Measurements from ENCODE around the gene BMPR1B. TPM values are rescaled to one million over a fixed set of nuclear protein-coding genes. Genes with fewer than 3 reads are reported as not detected.
"Not testable (repeated sequence)": the region's sequence is repeated elsewhere in the genome, so short reads cannot be mapped to it uniquely, and the experiment has no call there.

Gene BMPR1B
- total RNA-seq, 1 donor from 2014 or later: 1.4 TPM

GRCh38 chr4:94819371-94820168 lies 61.8 kb downstream of the BMPR1B start:
- ATAC-seq (peak; percentile 75), DNase-seq (ENCODE audit: missing footprints) (no peak)
- intact Hi-C loops (cut with DNase I): no loop called here

- no peak for DNase-seq (ENCODE audit: missing footprints)
- ATAC-seq: no peak
- intact Hi-C loops (cut with DNase I): no loop called here
These were observed 68.5 kb downstream of the BMPR1B start for GRCh38 chr4:94826206-94826605.

GRCh38 chr4:94827481-94828110 lies 69.8 kb downstream of the BMPR1B start:
- ATAC-seq: no peak
- DNase-seq (ENCODE audit: missing footprints): no peak
- intact Hi-C loops (cut with DNase I): no loop called here

GRCh38 chr4:94828882-94829281 lies 71.1 kb downstream of the BMPR1B start:
- DNase-seq (ENCODE audit: missing footprints) (no peak), ATAC-seq (no peak)
- intact Hi-C loops (cut with DNase I): no loop called here

GRCh38 chr4:94831607-94832006 lies 73.9 kb downstream of the BMPR1B start:
- DNase-seq (ENCODE audit: missing footprints) (no peak), ATAC-seq (no peak)
- intact Hi-C loops (cut with DNase I): no loop called here

- DNase-seq (ENCODE audit: missing footprints); intact Hi-C loops (cut with DNase I); ATAC-seq: not testable (repeated sequence)
These were observed 74.6 kb downstream of the BMPR1B start for GRCh38 chr4:94832329-94832728.

GRCh38 chr4:94833394-94833793 lies 75.6 kb downstream of the BMPR1B start:
- no peak for DNase-seq (ENCODE audit: missing footprints)
- no peak for ATAC-seq
- intact Hi-C loops (cut with DNase I): no loop called here

- intact Hi-C loops (cut with DNase I): no loop called here
- DNase-seq (ENCODE audit: missing footprints) (no peak), ATAC-seq (no peak)
These were observed 76.7 kb downstream of the BMPR1B start for GRCh38 chr4:94834501-94834900.

- intact Hi-C loops (cut with DNase I); DNase-seq (ENCODE audit: missing footprints); ATAC-seq: not testable (repeated sequence)
These were observed 83.6 kb downstream of the BMPR1B start for GRCh38 chr4:94841166-94841863.

- intact Hi-C loops (cut with DNase I): no loop called here
- DNase-seq (ENCODE audit: missing footprints): no peak
- no peak for ATAC-seq
These were observed 84.1 kb downstream of the BMPR1B start for GRCh38 chr4:94841864-94842221.

GRCh38 chr4:94843216-94843615 lies 85.5 kb downstream of the BMPR1B start:
- ATAC-seq (no peak), DNase-seq (ENCODE audit: missing footprints) (no peak)
- intact Hi-C loops (cut with DNase I): no loop called here

- DNase-seq (ENCODE audit: missing footprints) (no peak), ATAC-seq (no peak)
- intact Hi-C loops (cut with DNase I): no loop called here
These were observed 90.6 kb downstream of the BMPR1B start for GRCh38 chr4:94848326-94848725.

GRCh38 chr4:94849901-94850300 lies 92.1 kb downstream of the BMPR1B start:
- ATAC-seq (no peak), DNase-seq (ENCODE audit: missing footprints) (no peak)
- intact Hi-C loops (cut with DNase I): no loop called here

GRCh38 chr4:94852616-94853015 lies 94.9 kb downstream of the BMPR1B start:
- ATAC-seq (no peak), DNase-seq (ENCODE audit: missing footprints) (no peak)
- intact Hi-C loops (cut with DNase I): no loop called here

- intact Hi-C loops (cut with DNase I): no loop called here
- ATAC-seq (no peak), DNase-seq (ENCODE audit: missing footprints) (no peak)
These were observed 98.3 kb downstream of the BMPR1B start for GRCh38 chr4:94856030-94856429.

GRCh38 chr4:94870146-94870545 lies 112.4 kb downstream of the BMPR1B start:
- ATAC-seq (no peak), DNase-seq (ENCODE audit: missing footprints) (no peak)
- intact Hi-C loops (cut with DNase I): no loop called here

- ATAC-seq (no peak), DNase-seq (ENCODE audit: missing footprints) (no peak)
- intact Hi-C loops (cut with DNase I): no loop called here
These were observed 114.0 kb downstream of the BMPR1B start for GRCh38 chr4:94871644-94872305.

GRCh38 chr4:94877973-94878372 lies 120.2 kb downstream of the BMPR1B start:
- intact Hi-C loops (cut with DNase I): no loop called here
- no peak for DNase-seq (ENCODE audit: missing footprints)
- ATAC-seq: no peak

GRCh38 chr4:94880956-94881355 lies 123.2 kb downstream of the BMPR1B start:
- intact Hi-C loops (cut with DNase I): no loop called here
- ATAC-seq: no peak
- no peak for DNase-seq (ENCODE audit: missing footprints)

Measured in Right ventricle myocardium inferior (tissue), 1 donor.